Measurements from ENCODE around the gene SP2. TPM values are rescaled to one million over a fixed set of nuclear protein-coding genes. Genes with fewer than 3 reads are reported as not detected.
A peak's percentile ranks its signal among the peaks of the same experiment; 100 is the strongest.

Gene SP2
- total RNA-seq, 1 donor from 2014 or later, result 18.0 TPM

DNA sequence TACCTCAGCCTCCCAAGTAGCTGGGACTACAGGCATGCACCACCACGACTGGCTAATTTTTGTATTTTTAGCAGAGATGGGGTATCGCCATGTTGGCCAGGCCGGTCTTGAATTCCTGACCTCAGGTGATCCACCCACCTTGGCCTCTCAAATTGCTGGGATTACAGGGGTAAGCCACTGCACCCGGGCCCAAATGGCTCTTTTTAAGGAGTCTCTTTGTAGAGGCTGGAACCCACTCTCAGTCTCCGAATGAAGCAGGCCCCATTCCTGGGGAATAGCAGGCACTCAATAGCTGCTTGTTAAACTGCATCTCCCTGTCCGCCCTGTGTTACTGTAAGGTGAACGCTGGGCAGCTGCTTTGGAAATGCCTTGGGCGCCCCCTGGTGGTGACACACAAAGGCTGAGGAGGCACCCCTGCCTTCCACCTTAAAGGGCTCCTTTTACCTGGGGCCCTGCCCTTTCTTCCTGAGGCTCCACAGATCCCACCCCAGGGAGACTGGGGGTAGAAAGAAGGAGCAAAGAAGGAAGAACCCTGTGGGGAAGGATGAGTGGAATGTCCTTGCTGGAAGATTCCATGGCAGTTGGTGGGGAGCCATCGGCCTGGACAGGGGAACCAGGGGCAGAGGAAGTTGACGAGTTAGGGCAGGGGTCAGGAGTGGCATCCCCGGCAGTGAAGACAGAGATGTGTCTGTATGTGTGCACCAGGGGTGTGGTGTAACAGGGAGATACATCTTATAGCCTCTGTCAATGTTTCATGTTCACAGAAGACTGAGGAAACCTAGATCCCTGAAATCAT, 6.1 kb upstream of the SP2 start:
- TF ChIP-seq, protein P1, sequence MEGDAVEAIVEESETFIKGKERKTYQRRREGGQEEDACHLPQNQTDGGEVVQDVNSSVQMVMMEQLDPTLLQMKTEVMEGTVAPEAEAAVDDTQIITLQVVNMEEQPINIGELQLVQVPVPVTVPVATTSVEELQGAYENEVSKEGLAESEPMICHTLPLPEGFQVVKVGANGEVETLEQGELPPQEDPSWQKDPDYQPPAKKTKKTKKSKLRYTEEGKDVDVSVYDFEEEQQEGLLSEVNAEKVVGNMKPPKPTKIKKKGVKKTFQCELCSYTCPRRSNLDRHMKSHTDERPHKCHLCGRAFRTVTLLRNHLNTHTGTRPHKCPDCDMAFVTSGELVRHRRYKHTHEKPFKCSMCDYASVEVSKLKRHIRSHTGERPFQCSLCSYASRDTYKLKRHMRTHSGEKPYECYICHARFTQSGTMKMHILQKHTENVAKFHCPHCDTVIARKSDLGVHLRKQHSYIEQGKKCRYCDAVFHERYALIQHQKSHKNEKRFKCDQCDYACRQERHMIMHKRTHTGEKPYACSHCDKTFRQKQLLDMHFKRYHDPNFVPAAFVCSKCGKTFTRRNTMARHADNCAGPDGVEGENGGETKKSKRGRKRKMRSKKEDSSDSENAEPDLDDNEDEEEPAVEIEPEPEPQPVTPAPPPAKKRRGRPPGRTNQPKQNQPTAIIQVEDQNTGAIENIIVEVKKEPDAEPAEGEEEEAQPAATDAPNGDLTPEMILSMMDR (IDR thresholded peaks at IDR 0.05; ENCODE audit: unreplicated experiment), result peak; percentile 98
- no peaks in the 10 kb centered on the region for H3K27me3 Mint-ChIP-seq (ENCODE audit: low read depth)
- peak; percentile 91 to 96 for DNase-seq (ENCODE audit: low spot score in 2 of 2, unreplicated experiment in 2 of 2)
- H3K9me3 Mint-ChIP-seq, result no peaks in the 10 kb centered on the region
- peaks cover 24% of the 10 kb centered on the region for H3K4me1 Mint-ChIP-seq
- H3K4me3 Mint-ChIP-seq, result no peak overlapping the region
- no peaks in the 10 kb centered on the region for H3K36me3 Mint-ChIP-seq
- no peak overlapping the region for H3K27ac Mint-ChIP-seq

DNA sequence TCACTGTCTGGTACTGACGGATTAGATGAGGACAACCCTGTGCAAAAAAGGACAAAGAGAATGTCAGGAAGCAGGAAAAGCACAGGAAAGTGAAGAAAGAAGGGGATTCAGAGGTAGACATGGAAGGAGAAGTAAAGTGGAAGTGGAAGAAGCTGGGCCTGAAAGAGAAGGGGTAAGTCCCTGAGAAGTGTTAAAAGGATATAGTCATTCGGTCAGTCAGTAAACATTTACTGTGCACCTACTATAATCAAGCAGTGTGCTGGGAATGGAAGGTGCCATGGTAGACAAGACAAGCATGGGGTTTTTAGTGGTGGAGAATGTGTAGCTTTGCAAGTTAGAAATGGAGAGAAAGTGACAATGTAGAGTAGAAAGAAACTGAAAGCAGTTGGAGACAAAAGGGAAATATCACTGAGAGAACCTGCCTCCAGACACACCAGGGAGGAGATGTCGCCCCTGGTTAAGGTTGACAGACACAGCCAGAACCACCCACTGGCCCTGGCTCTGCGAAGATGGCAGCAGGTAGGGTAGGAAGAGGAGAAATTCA, 4.4 kb upstream of the SP2 start:
- no peak for DNase-seq (ENCODE audit: low spot score in 2 of 2, unreplicated experiment in 2 of 2)
- Mint-ChIP-seq H3K4me3 (no peak overlapping the region), H3K36me3 (no peaks in the 10 kb centered on the region), H3K27ac (no peak overlapping the region), H3K9me3 (no peaks in the 10 kb centered on the region), H3K27me3 (ENCODE audit: low read depth) (peaks cover 3% of the 10 kb centered on the region), H3K4me1 (peaks cover 14% of the 10 kb centered on the region)
- TF ChIP-seq, protein P1 (IDR thresholded peaks at IDR 0.05; ENCODE audit: unreplicated experiment), result no peak

DNA sequence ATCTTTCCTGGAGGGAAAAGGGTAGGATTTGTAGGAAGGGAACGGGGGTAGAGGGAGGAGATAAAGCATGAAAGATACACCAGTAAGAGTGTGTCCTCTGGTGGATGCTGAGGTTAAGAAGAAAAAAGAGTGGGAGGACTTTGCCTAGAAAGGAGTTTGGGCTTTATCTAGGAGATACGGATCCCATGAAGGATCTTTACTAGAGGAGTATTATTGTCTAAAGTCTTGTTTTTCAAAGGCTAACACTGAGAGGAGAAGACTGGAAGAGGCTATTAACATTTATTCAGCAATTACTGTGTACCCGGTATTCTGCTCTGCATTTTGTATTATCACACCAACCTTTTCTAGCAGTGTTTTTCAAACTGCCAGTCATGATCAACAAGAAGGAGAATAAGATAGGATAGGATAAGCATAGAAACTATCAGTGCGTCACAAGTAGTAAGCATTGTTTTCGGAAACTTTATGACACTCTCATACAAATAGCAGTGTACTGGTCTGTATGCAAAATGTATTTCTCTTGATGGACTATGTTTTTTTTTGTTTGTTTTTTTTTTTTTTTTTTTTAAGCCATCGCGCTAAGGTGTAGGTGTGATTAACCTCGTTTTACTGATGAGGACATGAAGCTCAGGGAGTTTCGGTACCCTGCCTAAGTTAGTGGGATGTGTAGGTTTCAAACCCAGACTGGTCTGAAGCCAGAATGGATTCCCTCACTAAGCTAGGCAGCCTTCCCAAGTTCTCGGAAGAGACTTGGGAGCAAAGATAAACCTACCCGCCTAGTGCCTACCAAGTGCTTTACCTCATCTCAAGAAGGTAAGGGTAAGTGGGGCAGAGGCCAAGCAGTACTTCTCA, 1.3 kb upstream of the SP2 start:
- Mint-ChIP-seq H3K27ac (peak overlapping the region; percentile 99), H3K4me3 (peak overlapping the region; percentile 96), H3K27me3 (ENCODE audit: low read depth) (peaks cover 3% of the 10 kb centered on the region), H3K36me3 (peaks cover 3% of the 10 kb centered on the region), H3K4me1 (peaks cover 27% of the 10 kb centered on the region), H3K9me3 (no peaks in the 10 kb centered on the region)
- TF ChIP-seq, protein P1 (IDR thresholded peaks at IDR 0.05; ENCODE audit: unreplicated experiment), result no peak
- no peak for DNase-seq (ENCODE audit: low spot score in 2 of 2, unreplicated experiment in 2 of 2)

DNA sequence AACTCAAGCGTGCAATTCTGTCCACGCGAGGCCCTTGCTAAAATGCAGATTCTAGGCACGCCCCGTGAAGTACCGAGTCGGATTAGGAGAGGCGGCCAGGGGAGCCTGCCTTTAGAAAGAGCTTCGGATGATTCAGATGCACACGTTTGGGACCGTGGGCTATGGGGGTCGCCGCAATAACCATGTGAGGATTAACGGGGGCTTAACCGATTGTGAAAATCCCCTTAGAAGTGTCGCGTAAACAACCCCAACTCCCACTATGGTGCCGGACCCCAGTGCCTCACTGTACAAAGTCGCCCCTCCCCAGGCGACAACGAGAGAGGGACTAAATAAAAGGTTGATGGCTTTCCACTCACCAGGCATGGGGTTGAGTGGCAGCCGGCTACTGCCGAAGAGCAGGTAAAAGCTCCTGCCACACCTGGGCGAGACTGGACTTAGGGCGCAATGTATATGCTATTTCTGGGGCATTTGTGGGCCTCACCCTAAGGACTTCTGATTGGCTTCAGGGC, 635 bp upstream of the SP2 start:
- DNase-seq (ENCODE audit: low spot score in 2 of 2, unreplicated experiment in 2 of 2), result no peak
- Mint-ChIP-seq H3K27me3 (ENCODE audit: low read depth) (peaks cover 3% of the 10 kb centered on the region), H3K4me3 (peak overlapping the region; percentile 96), H3K27ac (peak overlapping the region; percentile 99), H3K4me1 (peaks cover 27% of the 10 kb centered on the region), H3K9me3 (no peaks in the 10 kb centered on the region), H3K36me3 (peaks cover 3% of the 10 kb centered on the region)
- TF ChIP-seq, protein P1 (IDR thresholded peaks at IDR 0.05; ENCODE audit: unreplicated experiment), result no peak

DNA sequence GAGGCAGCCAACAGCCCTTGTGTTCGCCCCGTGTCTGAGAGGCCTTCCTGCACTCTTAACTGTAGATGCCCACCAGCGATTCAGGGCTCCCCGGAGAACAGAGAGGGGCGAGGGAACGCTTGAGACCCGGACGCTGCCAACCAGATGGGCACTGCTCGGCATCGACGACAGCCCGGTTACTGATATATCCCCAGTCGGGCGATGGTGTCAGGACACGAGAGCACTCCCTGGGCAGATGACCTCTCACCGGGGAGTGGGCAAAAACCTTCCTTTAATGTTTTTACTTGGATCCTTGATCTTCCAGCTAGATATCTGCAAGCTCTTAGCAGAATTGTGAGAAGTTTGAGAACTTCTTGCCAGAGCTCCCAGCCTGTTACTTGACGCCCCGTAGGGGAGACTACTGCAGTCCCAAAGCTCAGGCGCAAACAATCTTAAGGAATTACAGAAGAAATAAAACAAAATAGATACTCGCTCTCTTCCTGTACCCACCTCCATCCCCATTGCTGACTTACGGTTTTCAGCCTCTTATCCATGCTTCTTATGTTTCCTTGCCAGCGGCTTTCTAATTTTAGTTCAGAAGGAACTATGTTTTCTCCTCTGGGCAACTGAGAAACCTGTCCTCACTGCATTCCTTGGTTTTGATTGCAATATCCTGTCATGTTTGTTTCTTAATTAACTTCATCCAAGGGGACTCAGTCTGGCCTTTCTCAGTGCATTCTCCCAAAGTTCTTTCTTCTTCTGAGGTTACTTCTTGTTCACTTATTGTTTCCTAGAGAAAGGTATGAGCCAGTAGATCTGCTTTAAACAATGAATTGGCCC, 845 bp downstream of the SP2 start:
- DNase-seq (ENCODE audit: low spot score in 2 of 2, unreplicated experiment in 2 of 2), result no peak
- peaks cover 3% of the 10 kb centered on the region for H3K36me3 Mint-ChIP-seq
- peak overlapping the region; percentile 98 for H3K27ac Mint-ChIP-seq
- no peaks in the 10 kb centered on the region for H3K9me3 Mint-ChIP-seq
- peaks cover 3% of the 10 kb centered on the region for H3K27me3 Mint-ChIP-seq (ENCODE audit: low read depth)
- H3K4me1 Mint-ChIP-seq, result peaks cover 27% of the 10 kb centered on the region
- TF ChIP-seq, protein P1 (IDR thresholded peaks at IDR 0.05; ENCODE audit: unreplicated experiment), result no peak
- H3K4me3 Mint-ChIP-seq, result peak overlapping the region; percentile 96
